GM18526 (cell line): ENCODE data around the gene KANK2.

Source experiments
- POLR2A ChIP-seq: IDR thresholded peaks from 3 replicates; pipeline ENCODE4 v1.6.1; 2011; ENCODE audit not compliant: insufficient read length; ENCODE audit errors: extremely low read depth

Gene KANK2

DNA sequence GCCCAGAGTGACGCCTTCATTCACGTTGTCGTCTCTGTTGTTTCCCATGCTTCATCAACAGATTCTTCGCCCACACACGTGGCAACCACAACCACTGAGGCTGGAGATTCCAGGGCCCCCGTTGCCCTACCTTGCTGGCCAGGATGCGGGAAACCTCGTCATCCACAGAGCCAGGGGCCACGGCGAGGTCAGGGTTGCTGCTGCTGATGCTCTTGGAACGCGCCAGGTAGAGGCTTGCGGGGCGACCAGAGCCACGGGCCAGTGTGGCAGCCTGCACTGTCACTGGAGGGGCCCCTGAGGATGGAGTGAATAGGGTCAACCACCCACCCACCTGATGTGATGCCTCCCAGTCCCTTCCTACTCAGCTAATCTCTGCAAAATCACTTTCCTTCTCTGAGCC lies 35.7 kb upstream of the KANK2 start:
- TF ChIP-seq POLR2A, result no peak

- no peak for TF ChIP-seq POLR2A
These were observed 35.2 kb upstream of the KANK2 start for GRCh38 chr19:11232555-11232954.

GRCh38 chr19:11230621-11231386 lies 33.5 kb upstream of the KANK2 start:
- no peak for TF ChIP-seq POLR2A

- no peak for TF ChIP-seq POLR2A
These were observed 30.0 kb upstream of the KANK2 start for GRCh38 chr19:11227195-11227886.

DNA sequence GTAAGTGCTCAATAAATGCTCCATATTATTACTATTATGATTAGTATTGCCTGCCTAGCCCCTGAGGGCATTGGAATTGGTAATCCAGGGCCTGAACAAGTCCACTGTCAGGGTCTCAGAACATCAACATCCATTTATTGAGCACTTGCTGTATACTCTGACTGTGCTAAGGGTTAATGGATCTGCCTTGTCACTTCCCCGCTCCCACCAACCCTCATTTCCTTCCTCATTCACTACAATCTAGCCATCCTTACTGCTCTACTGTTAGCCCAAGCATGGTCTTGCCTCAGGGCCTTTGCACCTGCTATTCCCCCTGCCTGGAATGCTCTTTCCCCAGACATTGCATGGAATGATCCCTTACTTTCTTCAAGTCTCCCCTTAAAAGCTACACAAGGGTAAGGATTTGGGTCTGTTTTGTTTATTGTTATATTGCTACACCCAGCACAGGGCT lies 29.4 kb upstream of the KANK2 start:
- TF ChIP-seq POLR2A, result no peak

- no peak for TF ChIP-seq POLR2A
These were observed 28.5 kb upstream of the KANK2 start for GRCh38 chr19:11225815-11226214.

DNA sequence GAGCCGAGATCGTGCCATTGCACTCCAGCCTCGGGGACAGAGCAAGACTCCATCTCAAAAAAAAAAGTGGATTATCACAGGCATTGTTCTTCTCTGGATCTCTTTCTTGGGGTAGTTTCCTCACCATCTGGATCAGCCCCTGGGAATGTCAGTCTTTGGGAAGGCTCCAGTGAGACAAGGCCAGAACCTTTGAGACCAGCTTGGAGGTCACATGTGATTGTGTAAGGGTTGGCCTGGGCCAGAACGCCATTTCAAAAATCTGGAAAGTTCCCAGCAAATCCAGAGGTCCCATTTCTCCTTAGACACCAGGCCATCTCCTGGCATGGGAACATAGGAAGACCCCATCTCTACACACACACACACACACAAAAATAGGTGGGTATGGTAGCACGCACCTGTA lies 27.8 kb upstream of the KANK2 start:
- no peak for TF ChIP-seq POLR2A

- no peak for TF ChIP-seq POLR2A
These were observed 27.1 kb upstream of the KANK2 start for GRCh38 chr19:11224429-11224828.

DNA sequence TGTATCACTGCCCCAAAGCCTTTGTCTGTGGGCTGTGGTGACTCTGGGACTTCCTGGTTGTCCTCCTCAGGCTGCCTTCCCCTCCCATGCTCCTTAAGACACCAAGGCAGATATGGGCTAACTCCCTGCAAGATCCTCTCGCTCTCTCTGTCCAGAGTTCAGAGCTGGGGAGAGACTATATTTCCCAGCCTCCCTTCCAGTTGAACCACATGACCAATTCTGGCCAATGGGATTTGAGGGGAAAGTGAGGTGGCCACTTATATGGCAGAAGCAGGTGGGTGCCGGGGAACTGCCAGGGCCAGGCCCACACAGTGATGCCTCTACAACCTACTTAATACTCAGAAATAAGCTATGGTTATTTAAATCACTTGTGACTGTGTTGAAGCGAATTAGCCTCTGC lies 25.9 kb upstream of the KANK2 start:
- no peak for TF ChIP-seq POLR2A

- no peak for TF ChIP-seq POLR2A
These were observed 23.8 kb upstream of the KANK2 start for GRCh38 chr19:11221082-11221598.

GRCh38 chr19:11214387-11214786 lies 17.0 kb upstream of the KANK2 start:
- TF ChIP-seq POLR2A, result no peak

DNA sequence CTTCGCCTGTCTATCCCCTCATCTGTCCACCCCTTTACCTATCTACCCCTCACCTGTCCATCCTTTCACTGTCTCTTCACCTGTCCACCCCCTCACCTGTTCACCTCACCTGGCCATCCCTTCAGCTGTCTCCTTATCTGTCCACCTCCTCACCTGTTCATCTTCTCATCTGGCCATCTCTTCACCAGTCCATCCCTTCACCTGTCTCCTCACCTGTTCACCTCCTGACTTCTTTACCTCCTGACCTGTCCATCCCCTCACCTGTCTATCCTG lies 13.2 kb upstream of the KANK2 start:
- TF ChIP-seq POLR2A, result no peak

DNA sequence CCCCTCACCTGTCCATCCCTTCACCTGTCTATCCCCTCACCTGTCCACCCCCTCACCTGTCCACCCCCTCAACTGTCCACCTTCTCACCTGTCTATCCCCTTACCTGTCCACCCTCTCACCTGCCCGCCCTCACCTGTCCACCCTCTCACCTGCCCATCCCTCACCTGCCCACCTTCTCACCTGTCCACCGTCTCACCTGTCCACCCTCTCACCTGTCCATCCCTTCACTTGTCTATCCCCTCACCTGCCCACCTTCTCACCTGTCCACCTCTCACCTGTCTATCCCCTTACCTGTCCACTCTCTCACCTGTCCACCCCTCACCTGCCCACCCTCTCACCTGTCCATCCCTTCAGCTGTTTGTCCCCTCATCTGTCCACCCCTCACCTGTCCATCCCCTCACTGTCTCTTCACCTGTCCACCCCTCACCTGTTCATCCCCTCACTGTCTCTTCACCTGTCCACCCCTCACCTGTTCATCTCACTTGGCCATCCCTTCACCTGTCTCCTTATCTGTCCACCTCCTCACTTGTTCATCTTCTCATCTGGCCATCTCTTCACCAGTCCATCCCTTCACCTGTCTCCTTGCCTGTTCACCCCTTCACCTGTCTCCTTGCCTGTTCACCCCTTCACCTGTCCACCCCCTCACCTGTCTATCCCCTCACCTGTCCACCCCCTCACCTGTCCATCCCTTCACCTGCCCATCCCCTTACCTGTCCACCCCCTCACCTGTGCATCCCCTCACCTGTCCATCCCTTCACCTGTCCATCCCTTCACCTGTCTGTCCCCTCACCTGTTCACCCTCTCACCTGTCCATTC lies 12.7 kb upstream of the KANK2 start:
- TF ChIP-seq POLR2A, result no peak

- no peak for TF ChIP-seq POLR2A
These were observed 11.5 kb upstream of the KANK2 start for GRCh38 chr19:11208561-11209471.
